ENCODE measurements around the gene CCDC92. TPM values are rescaled to one million over a fixed set of nuclear protein-coding genes. Genes with fewer than 3 reads are reported as not detected.

CCDC92 gene
- total and polyA plus RNA-seq, 10 of the 15 experiments (the other 5 are each of a cell fraction or from before 2014, with no cell fraction given): 0.53 to 11.8 (median 4.2) TPM

DNA sequence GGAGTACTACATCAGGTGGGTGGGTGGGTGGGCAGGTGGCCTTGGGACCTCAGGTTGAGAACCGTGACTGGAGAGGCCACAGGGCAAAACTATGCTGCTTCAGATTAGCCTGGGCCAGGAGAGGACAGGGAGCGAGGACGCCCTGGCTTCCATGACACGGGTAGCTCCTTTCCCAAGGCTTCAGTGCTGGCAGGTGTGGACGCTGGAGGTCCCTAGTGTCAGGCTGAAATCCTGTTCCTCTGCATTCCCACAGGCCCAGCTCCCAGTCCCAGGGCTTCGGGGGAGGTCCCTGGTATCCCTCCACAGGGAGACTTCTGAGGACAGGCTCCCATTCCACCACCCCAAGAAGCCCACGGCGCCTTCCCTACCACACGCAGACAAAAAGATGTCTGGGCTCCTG is 31.6 kb downstream of the CCDC92 start (continued):
- TF ChIP-seq, protein P1, sequence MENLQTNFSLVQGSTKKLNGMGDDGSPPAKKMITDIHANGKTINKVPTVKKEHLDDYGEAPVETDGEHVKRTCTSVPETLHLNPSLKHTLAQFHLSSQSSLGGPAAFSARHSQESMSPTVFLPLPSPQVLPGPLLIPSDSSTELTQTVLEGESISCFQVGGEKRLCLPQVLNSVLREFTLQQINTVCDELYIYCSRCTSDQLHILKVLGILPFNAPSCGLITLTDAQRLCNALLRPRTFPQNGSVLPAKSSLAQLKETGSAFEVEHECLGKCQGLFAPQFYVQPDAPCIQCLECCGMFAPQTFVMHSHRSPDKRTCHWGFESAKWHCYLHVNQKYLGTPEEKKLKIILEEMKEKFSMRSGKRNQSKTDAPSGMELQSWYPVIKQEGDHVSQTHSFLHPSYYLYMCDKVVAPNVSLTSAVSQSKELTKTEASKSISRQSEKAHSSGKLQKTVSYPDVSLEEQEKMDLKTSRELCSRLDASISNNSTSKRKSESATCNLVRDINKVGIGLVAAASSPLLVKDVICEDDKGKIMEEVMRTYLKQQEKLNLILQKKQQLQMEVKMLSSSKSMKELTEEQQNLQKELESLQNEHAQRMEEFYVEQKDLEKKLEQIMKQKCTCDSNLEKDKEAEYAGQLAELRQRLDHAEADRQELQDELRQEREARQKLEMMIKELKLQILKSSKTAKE (IDR thresholded peaks at IDR 0.05; ENCODE audit: low read depth, poor library complexity, severe bottlenecking): no peak
- TF ChIP-seq MLLT1 (IDR thresholded peaks at IDR 0.05) (no peak), ZNF207 (IDR thresholded peaks at IDR 0.05; ENCODE audit: borderline replicate concordance) (no peak), ZBTB40 (IDR thresholded peaks at IDR 0.05; ENCODE audit: borderline replicate concordance) (no peak)
- TF ChIP-seq, protein P2, sequence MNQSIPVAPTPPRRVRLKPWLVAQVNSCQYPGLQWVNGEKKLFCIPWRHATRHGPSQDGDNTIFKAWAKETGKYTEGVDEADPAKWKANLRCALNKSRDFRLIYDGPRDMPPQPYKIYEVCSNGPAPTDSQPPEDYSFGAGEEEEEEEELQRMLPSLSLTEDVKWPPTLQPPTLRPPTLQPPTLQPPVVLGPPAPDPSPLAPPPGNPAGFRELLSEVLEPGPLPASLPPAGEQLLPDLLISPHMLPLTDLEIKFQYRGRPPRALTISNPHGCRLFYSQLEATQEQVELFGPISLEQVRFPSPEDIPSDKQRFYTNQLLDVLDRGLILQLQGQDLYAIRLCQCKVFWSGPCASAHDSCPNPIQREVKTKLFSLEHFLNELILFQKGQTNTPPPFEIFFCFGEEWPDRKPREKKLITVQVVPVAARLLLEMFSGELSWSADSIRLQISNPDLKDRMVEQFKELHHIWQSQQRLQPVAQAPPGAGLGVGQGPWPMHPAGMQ (IDR thresholded peaks at IDR 0.05; ENCODE audit: borderline replicate concordance): no peak

Data from GM12878 (cell line).